ENCODE data around the gene DGCR6L. TPM values are rescaled to one million over a fixed set of nuclear protein-coding genes. Genes with fewer than 3 reads are reported as not detected.

DGCR6L gene
- total RNA-seq, 1 experiment from 2014 or later = 38.6 TPM

DNA sequence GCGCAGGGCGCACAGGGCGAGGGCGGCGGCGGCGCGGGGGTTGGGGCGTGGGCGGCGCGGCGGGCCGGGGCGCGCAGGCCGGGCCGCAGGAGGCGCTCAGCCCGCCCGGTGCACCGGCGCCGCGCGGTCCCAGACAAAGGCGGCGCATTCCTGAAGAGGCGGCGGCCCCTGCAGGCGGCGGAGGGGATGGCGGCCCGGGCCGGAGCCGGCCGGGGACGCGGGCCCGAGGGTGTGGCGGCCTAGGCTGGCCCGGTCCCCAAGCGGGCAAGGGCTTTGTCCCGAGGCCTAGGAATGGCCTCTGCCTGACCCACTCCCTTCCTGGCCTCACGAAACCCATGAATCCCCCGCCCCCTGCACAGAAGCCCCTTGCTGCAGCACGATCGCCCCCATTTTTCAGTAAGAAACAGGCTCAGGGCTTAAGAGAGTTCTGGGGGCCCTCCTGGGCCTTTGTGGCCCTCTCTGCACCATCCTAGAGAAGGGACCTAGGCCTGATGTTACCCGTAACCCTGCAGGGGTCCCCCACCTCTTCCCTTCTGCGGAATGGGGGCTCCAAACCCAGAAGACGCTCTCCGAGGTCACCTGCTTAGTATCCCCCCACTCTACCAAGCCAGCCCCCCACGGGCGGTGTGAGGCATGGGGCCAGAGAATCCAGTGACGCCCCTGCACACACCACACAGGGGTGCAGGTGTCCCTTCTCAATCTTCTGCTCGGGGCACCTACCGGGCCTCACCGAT, 51.4 kb downstream of the DGCR6L start, which contains the start of gene RTN4R:
Gene RTN4R (minus strand): TSS at position 40 of the 734 bp plus-strand sequence. CDS start 226 bp downstream, outside the sequence.
- no peak within 1 kb of the TSS for H3K56ac ChIP-seq (ENCODE audit: insufficient read length, low read depth, low read length)
- no peak within 1 kb of the TSS for H4K8ac ChIP-seq (replicated peaks; ENCODE audit: insufficient read length, low read depth, low read length)
- no peak within 1 kb of the TSS for H2AFZ ChIP-seq (ENCODE audit: low read length)
- no peaks in the 10 kb centered on the region; the same call in 1 of the 2 replicates for H3K79me2 ChIP-seq (ENCODE audit: insufficient read depth, low read length)
- no peaks in the 10 kb centered on the region for H4K20me1 ChIP-seq (ENCODE audit: control insufficient read depth, insufficient read depth, insufficient read length)
- H2BK12ac ChIP-seq (ENCODE audit: insufficient read length, low read depth, low read length) = no peak within 1 kb of the TSS
- H4K5ac ChIP-seq (ENCODE audit: insufficient read length, low read depth, low read length) = no peak within 1 kb of the TSS
- H3K23ac ChIP-seq (ENCODE audit: insufficient read length, low read depth, low read length) = no peak within 1 kb of the TSS
- no peak within 1 kb of the TSS for H2BK20ac ChIP-seq (ENCODE audit: low read depth, low read length, poor library complexity, severe bottlenecking)
- Mint-ChIP-seq H3K9me3 (no peaks in the 10 kb centered on the region), H3K36me3 (ENCODE audit: insufficient read depth in 1 of 3, low read depth in 3 of 3) (no peaks in the 10 kb centered on the region; a peak in 1 of 7 replicates), H3K4me1 (peaks cover 8 to 13% of the 10 kb centered on the region in 2 experiments), H3K27ac (peak within 1 kb of the TSS; percentile 62 to 92 (median 85); a peak in 4 of 7 replicates), H3K27me3 (ENCODE audit: low read depth) (peaks cover 2% of the 10 kb centered on the region), H3K4me3 (peak within 1 kb of the TSS; percentile 67 to 78)
- no peak within 1 kb of the TSS for H2AK5ac ChIP-seq (ENCODE audit: insufficient read length, low read length)
- peak within 1 kb of the TSS; percentile 77 for H3K9ac ChIP-seq (ENCODE audit: extremely low read depth, insufficient read length, low read length)
- peaks cover 13% of the 10 kb centered on the region for H3K23me2 ChIP-seq (ENCODE audit: insufficient read length, low read depth, low read length, poor library complexity, severe bottlenecking)
- H3K18ac ChIP-seq (ENCODE audit: insufficient read length, low read depth, low read length) = peak within 1 kb of the TSS; percentile 82
- no peak within 1 kb of the TSS for H2BK5ac ChIP-seq (ENCODE audit: insufficient read length, low read length)
- H2BK120ac ChIP-seq (ENCODE audit: low read depth, low read length, poor library complexity, severe bottlenecking) = no peak within 1 kb of the TSS
- peak; percentile 60 for DNase-seq
- H2BK15ac ChIP-seq (ENCODE audit: low read depth, low read length) = no peak within 1 kb of the TSS
- TF ChIP-seq, protein P1, sequence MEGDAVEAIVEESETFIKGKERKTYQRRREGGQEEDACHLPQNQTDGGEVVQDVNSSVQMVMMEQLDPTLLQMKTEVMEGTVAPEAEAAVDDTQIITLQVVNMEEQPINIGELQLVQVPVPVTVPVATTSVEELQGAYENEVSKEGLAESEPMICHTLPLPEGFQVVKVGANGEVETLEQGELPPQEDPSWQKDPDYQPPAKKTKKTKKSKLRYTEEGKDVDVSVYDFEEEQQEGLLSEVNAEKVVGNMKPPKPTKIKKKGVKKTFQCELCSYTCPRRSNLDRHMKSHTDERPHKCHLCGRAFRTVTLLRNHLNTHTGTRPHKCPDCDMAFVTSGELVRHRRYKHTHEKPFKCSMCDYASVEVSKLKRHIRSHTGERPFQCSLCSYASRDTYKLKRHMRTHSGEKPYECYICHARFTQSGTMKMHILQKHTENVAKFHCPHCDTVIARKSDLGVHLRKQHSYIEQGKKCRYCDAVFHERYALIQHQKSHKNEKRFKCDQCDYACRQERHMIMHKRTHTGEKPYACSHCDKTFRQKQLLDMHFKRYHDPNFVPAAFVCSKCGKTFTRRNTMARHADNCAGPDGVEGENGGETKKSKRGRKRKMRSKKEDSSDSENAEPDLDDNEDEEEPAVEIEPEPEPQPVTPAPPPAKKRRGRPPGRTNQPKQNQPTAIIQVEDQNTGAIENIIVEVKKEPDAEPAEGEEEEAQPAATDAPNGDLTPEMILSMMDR (conservative IDR thresholded peaks at IDR 0.05) = peak; percentile 65
- no peaks in the 10 kb centered on the region for H3K4me1 ChIP-seq (ENCODE audit: insufficient read depth, low read length)
- peak within 1 kb of the TSS; percentile 84 for H3K14ac ChIP-seq (ENCODE audit: insufficient read depth, low read length)
- no peak within 1 kb of the TSS for H3T11ph ChIP-seq (ENCODE audit: low read length)
- H3K27ac ChIP-seq (ENCODE audit: insufficient read length, low read depth, low read length) = no peak within 1 kb of the TSS
- WGBS (ENCODE audit: extremely low coverage, insufficient read length, low lambda C conversion rate) = no CpG with 5 or more reads among the region's 58 CpGs
- H4K91ac ChIP-seq (ENCODE audit: insufficient read length, low read depth, low read length) = no peak within 1 kb of the TSS
- H3K4me2 ChIP-seq (ENCODE audit: insufficient read depth, insufficient read length, low read length) = peak within 1 kb of the TSS; percentile 36
- H3K4ac ChIP-seq (ENCODE audit: low read depth, low read length) = no peak within 1 kb of the TSS
- no peaks in the 10 kb centered on the region for H3K9me3 ChIP-seq (ENCODE audit: control insufficient read depth, low read depth, low read length)
- no peaks in the 10 kb centered on the region for H3K79me1 ChIP-seq (ENCODE audit: insufficient read depth, low read depth, low read length, poor library complexity, severe bottlenecking)
- H3K27me3 ChIP-seq (ENCODE audit: insufficient read depth, low read length) = no peaks in the 10 kb centered on the region

Measured in H9 (cell line).